Osteocyte (in vitro differentiated cells): Measurements from ENCODE around the gene TMEM72. TPM values are rescaled to one million over a fixed set of nuclear protein-coding genes. Genes with fewer than 3 reads are reported as not detected.

Experiments used
- DNase-seq: peaks from one replicate; pipeline ENCODE4 v3.0.0; 2021; ENCODE audit warnings: mixed read lengths; ENCODE audit not compliant: unreplicated experiment; ENCODE audit errors: extremely low spot score
- H3K27ac Mint-ChIP-seq: one replicate; pipeline ENCODE4 v1.8.0; 2021; ENCODE audit warnings: mild to moderate bottlenecking, mixed read lengths; ENCODE audit not compliant: unreplicated experiment
- H3K27me3 Mint-ChIP-seq: one replicate; pipeline ENCODE4 v1.8.0; 2021; ENCODE audit warnings: mixed read lengths; ENCODE audit not compliant: unreplicated experiment
- H3K36me3 Mint-ChIP-seq: one replicate; pipeline ENCODE4 v1.8.0; 2021; ENCODE audit warnings: mixed read lengths; ENCODE audit not compliant: unreplicated experiment
- H3K4me1 Mint-ChIP-seq: one replicate; pipeline ENCODE4 v1.8.0; 2021; ENCODE audit warnings: mixed read lengths; ENCODE audit not compliant: unreplicated experiment
- H3K4me3 Mint-ChIP-seq: one replicate; pipeline ENCODE4 v1.8.0; 2021; ENCODE audit warnings: mild to moderate bottlenecking, moderate library complexity, mixed read lengths; ENCODE audit not compliant: unreplicated experiment
- H3K9me3 Mint-ChIP-seq: one replicate; pipeline ENCODE4 v1.8.0; 2021; ENCODE audit warnings: mixed read lengths; ENCODE audit not compliant: unreplicated experiment
- CTCF ChIP-seq: fragments of 200-600 bp; sonication (generic); IDR thresholded peaks from 2 replicates; pipeline ENCODE4 v1.5.0; 2021; ENCODE audit warnings: antibody characterized with exemption, mild to moderate bottlenecking, moderate library complexity
- total RNA-seq: library from RNA; stranded (reverse); gene quantifications from 2 replicates; pipeline ENCODE4 v1.2.1, GENCODE V29; 2021

TMEM72 gene
- total RNA-seq, 1 donor from 2014 or later, result not detected

- Mint-ChIP-seq H3K36me3 (peaks cover 5% of the 10 kb centered on the region), H3K4me1 (peaks cover 72% of the 10 kb centered on the region), H3K9me3 (no peaks in the 10 kb centered on the region), H3K27me3 (no peaks in the 10 kb centered on the region), H3K4me3 (no peak overlapping the region), H3K27ac (peak overlapping the region; percentile 97)
- no peak for DNase-seq
- TF ChIP-seq CTCF, result no peak
These were observed 70.3 kb downstream of the TMEM72 start for GRCh38 chr10:44981172-44982113.

GRCh38 chr10:44982114-44982460 lies 71.0 kb downstream of the TMEM72 start:
- DNase-seq, result no peak
- H3K4me3 Mint-ChIP-seq, result no peak overlapping the region

GRCh38 chr10:44982496-44982895 lies 71.4 kb downstream of the TMEM72 start:
- TF ChIP-seq CTCF, result no peak
- Mint-ChIP-seq H3K36me3 (peaks cover 2% of the 10 kb centered on the region), H3K27me3 (no peaks in the 10 kb centered on the region), H3K4me1 (peaks cover 67% of the 10 kb centered on the region), H3K9me3 (no peaks in the 10 kb centered on the region), H3K27ac (no peak overlapping the region), H3K4me3 (no peak overlapping the region)
- no peak for DNase-seq

More at GRCh38 chr10:44982114-44982460, 71.0 kb downstream of the TMEM72 start:
- peaks cover 69% of the 10 kb centered on the region for H3K4me1 Mint-ChIP-seq
- no peak for TF ChIP-seq CTCF
- H3K27me3 Mint-ChIP-seq, result no peaks in the 10 kb centered on the region
- H3K27ac Mint-ChIP-seq, result peak overlapping the region; percentile 97
- H3K36me3 Mint-ChIP-seq, result peaks cover 3% of the 10 kb centered on the region
- H3K9me3 Mint-ChIP-seq, result no peaks in the 10 kb centered on the region

GRCh38 chr10:44983066-44983894 lies 72.1 kb downstream of the TMEM72 start:
- no peak for TF ChIP-seq CTCF
- Mint-ChIP-seq H3K4me3 (no peak overlapping the region), H3K4me1 (peaks cover 61% of the 10 kb centered on the region), H3K36me3 (peaks cover 2% of the 10 kb centered on the region), H3K9me3 (no peaks in the 10 kb centered on the region), H3K27ac (peak overlapping the region; percentile 34), H3K27me3 (no peaks in the 10 kb centered on the region)
- no peak for DNase-seq

GRCh38 chr10:44983895-44984278 lies 72.8 kb downstream of the TMEM72 start:
- Mint-ChIP-seq H3K27ac (no peak overlapping the region), H3K4me3 (no peak overlapping the region), H3K9me3 (no peaks in the 10 kb centered on the region), H3K27me3 (no peaks in the 10 kb centered on the region), H3K4me1 (peaks cover 55% of the 10 kb centered on the region), H3K36me3 (peaks cover 2% of the 10 kb centered on the region)
- DNase-seq, result no peak
- no peak for TF ChIP-seq CTCF
